GM23338 (cell line): ENCODE data around the gene ILF2. TPM values are rescaled to one million over a fixed set of nuclear protein-coding genes. Genes with fewer than 3 reads are reported as not detected.

Source experiments
- ATAC-seq: fragments of 200-7000 bp; cut with Tn5 transposase; 3 replicates; pipeline ENCODE4 v1.9.1; 2020
- DNase-seq: peaks from one replicate; pipeline ENCODE4 v3.0.0-alpha.2; 2015; ENCODE audit warnings: low spot score
- H2AFZ ChIP-seq: fragments of 200-600 bp; sonication (generic); 2 replicates; pipeline ENCODE4 v1.8.0; 2016; ENCODE audit warnings: antibody characterized with exemption, mild to moderate bottlenecking, moderate library complexity
- H3F3A ChIP-seq: fragments of 200-600 bp; sonication (generic); replicated peaks from 2 replicates; pipeline ENCODE4 v1.8.0; 2017; ENCODE audit warnings: antibody characterized with exemption, mixed run types, low read depth
- H3K27ac ChIP-seq: fragments of 200-600 bp; sonication (generic); 2 replicates; pipeline ENCODE4 v1.6.1; 2016; ENCODE audit warnings: low read depth
- H3K27me3 ChIP-seq: fragments of 200-600 bp; sonication (generic); 2 replicates; pipeline ENCODE4 v1.8.0; 2016; ENCODE audit warnings: mild to moderate bottlenecking, mixed run types, moderate library complexity; ENCODE audit not compliant: insufficient read depth
- H3K36me3 ChIP-seq: fragments of 200-600 bp; sonication (generic); 2 replicates; pipeline ENCODE4 v1.8.0; 2016; ENCODE audit warnings: mild to moderate bottlenecking; ENCODE audit not compliant: insufficient read depth
- H3K4me1 ChIP-seq: fragments of 200-600 bp; sonication (generic); 2 replicates; pipeline ENCODE4 v1.8.0; 2016; ENCODE audit warnings: mild to moderate bottlenecking, moderate library complexity; ENCODE audit not compliant: insufficient read depth
- H3K4me2 ChIP-seq: fragments of 200-600 bp; sonication (generic); 2 replicates; pipeline ENCODE4 v1.7.1; 2017; ENCODE audit warnings: mixed run types
- H3K4me3 ChIP-seq: fragments of 200-600 bp; sonication (generic); 2 replicates; pipeline ENCODE4 v1.6.1; 2016; ENCODE audit warnings: mixed run types
- H3K79me2 ChIP-seq: fragments of 200-600 bp; sonication (generic); replicated peaks from 2 replicates; pipeline ENCODE4 v1.8.0; 2017; ENCODE audit warnings: mild to moderate bottlenecking; ENCODE audit not compliant: insufficient read depth
- H3K9me2 ChIP-seq: fragments of 200-600 bp; sonication (generic); 2 replicates; pipeline ENCODE4 v1.8.0; 2017; ENCODE audit not compliant: insufficient read depth
- H4K20me1 ChIP-seq: fragments of 200-600 bp; sonication (generic); replicated peaks from 2 replicates; pipeline ENCODE4 v1.8.0; 2017; ENCODE audit warnings: mild to moderate bottlenecking; ENCODE audit not compliant: insufficient read depth
- H3K27ac Mint-ChIP-seq: 2 replicates; pipeline ENCODE4 v1.8.0; 2020; ENCODE audit warnings: inconsistent platforms, mild to moderate bottlenecking, moderate library complexity, mixed read lengths
- H3K27me3 Mint-ChIP-seq: 3 replicates; pipeline ENCODE4 v1.8.0; 2022; ENCODE audit warnings: low read depth, mild to moderate bottlenecking, moderate library complexity, mixed read lengths, inconsistent platforms; ENCODE audit not compliant: insufficient read depth, poor library complexity
- H3K36me3 Mint-ChIP-seq: 3 replicates; pipeline ENCODE4 v1.8.0; 2021; ENCODE audit warnings: low read depth, mild to moderate bottlenecking, inconsistent platforms, moderate library complexity, mixed read lengths
- H3K4me1 Mint-ChIP-seq: 3 replicates; pipeline ENCODE4 v1.8.0; 2020; ENCODE audit warnings: mild to moderate bottlenecking, inconsistent platforms, mixed read lengths
- H3K4me3 Mint-ChIP-seq: 3 replicates; pipeline ENCODE4 v1.8.0; 2021; ENCODE audit warnings: moderate library complexity, mild to moderate bottlenecking, inconsistent platforms, mixed read lengths
- H3K9me3 Mint-ChIP-seq: 3 replicates; pipeline ENCODE4 v1.8.0; 2020; ENCODE audit warnings: moderate library complexity, mild to moderate bottlenecking, inconsistent platforms, mixed read lengths
- CREB1 ChIP-seq: fragments of 250-450 bp; sonication (Bioruptor Pico); IDR thresholded peaks from 2 replicates; pipeline ENCODE4 v1.5.0; 2020; ENCODE audit warnings: low read depth, mild to moderate bottlenecking, moderate library complexity
- CTCF ChIP-seq, 2 experiments: fragments of 200-600 bp in 1 of 2; sonication (generic) in 1 of 2; conservative IDR thresholded peaks; 2 replicates each; pipeline versions ENCODE4 v1.5.1 to v1.6.1; 2016 to 2017; ENCODE audit warnings: antibody characterized with exemption in 2 of 2, low read depth in 2 of 2, mild to moderate bottlenecking in 2 of 2, moderate library complexity in 1 of 2
- ETS1 ChIP-seq: IDR thresholded peaks from 2 replicates; pipeline ENCODE4 v1.6.1; 2016; ENCODE audit warnings: antibody characterized with exemption
- EZH2 ChIP-seq: fragments of 200-600 bp; sonication (generic); IDR thresholded peaks from one replicate; pipeline ENCODE4 v1.8.0; 2017; ENCODE audit warnings: antibody characterized with exemption, mild to moderate bottlenecking, low read depth; ENCODE audit not compliant: unreplicated experiment
- EZH2phosphoT487 ChIP-seq: fragments of 200-600 bp; sonication (generic); IDR thresholded peaks from one replicate; pipeline ENCODE4 v1.8.1; 2018; ENCODE audit warnings: antibody characterized with exemption; ENCODE audit not compliant: unreplicated experiment
- JUNB ChIP-seq: IDR thresholded peaks from one replicate; pipeline ENCODE4 v1.6.1; 2016; ENCODE audit warnings: antibody characterized with exemption; ENCODE audit not compliant: unreplicated experiment
- NANOG ChIP-seq: IDR thresholded peaks from 2 replicates; pipeline ENCODE4 v1.6.1; 2016; ENCODE audit warnings: antibody characterized with exemption, borderline replicate concordance
- POLR2AphosphoS5 ChIP-seq: IDR thresholded peaks from 2 replicates; pipeline ENCODE4 v1.6.1; 2016; ENCODE audit warnings: antibody characterized with exemption, low read depth
- REST ChIP-seq: IDR thresholded peaks from one replicate; pipeline ENCODE4 v1.6.1; 2018; ENCODE audit warnings: antibody characterized with exemption; ENCODE audit not compliant: unreplicated experiment
- STAT1 ChIP-seq: IDR thresholded peaks from one replicate; pipeline ENCODE4 v1.6.1; 2016; ENCODE audit warnings: antibody characterized with exemption; ENCODE audit not compliant: unreplicated experiment
- ZNF114 ChIP-seq: fragments of 250-450 bp; sonication (Bioruptor Pico); IDR thresholded peaks from 2 replicates; pipeline ENCODE4 v1.5.0; 2020; ENCODE audit warnings: mild to moderate bottlenecking, moderate library complexity
- ZNF331 ChIP-seq: fragments of 250-450 bp; sonication (Bioruptor Pico); IDR thresholded peaks from 2 replicates; pipeline ENCODE4 v1.5.0; 2020; ENCODE audit warnings: low read depth, mild to moderate bottlenecking, moderate library complexity
- polyA plus RNA-seq: library from polyadenylated mRNA; unstranded; fragments of >200 nt; fragmentation: Nextera tagmentation; extraction: Ambion mirVana; gene quantifications from 2 replicates; pipeline ENCODE4 v1.2.1, GENCODE V29; 2016
- total RNA-seq: library from RNA; depleted of rRNA; stranded (reverse); fragments of >200 nt; shearing (Covaris generic); gene quantifications from 2 replicates; pipeline ENCODE4 v1.2.3, GENCODE V29; 2014
- TF ChIP-seq, protein P1 (sequence below): fragments of 250-450 bp; sonication (Bioruptor Pico); IDR thresholded peaks from 2 replicates; pipeline ENCODE4 v1.5.0; 2020; ENCODE audit warnings: mild to moderate bottlenecking, moderate library complexity

ILF2 gene
- total and polyA plus RNA-seq, 2 experiments from 2014 or later = 214 to 337 TPM

- Histone ChIP-seq H3K4me2 (peak overlapping the region; percentile 69), H4K20me1 (no peaks in the 10 kb centered on the region), H3K27me3 (no peaks in the 10 kb centered on the region), H3F3A (no peaks in the 10 kb centered on the region; the same call in 1 of the 2 replicates), H3K79me2 (no peaks in the 10 kb centered on the region), H3K36me3 (no peaks in the 10 kb centered on the region), H3K27ac (no peak overlapping the region), H2AFZ (peak overlapping the region; percentile 85), H3K4me3 (0 out of 2 replicates have a peak overlapping the region, but pooled peaks have one; percentile 28), H3K4me1 (peaks cover 31% of the 10 kb centered on the region), H3K9me2 (no peaks in the 10 kb centered on the region)
- ATAC-seq (no peak; the same call in 2 of the 3 replicates), DNase-seq (no peak)
- Mint-ChIP-seq H3K36me3 (no peaks in the 10 kb centered on the region; the same call in 2 of the 3 replicates), H3K27ac (no peak overlapping the region; the same call in 1 of the 2 replicates), H3K9me3 (no peaks in the 10 kb centered on the region), H3K4me3 (peak overlapping the region; percentile 58), H3K27me3 (peaks cover 20% of the 10 kb centered on the region), H3K4me1 (peaks cover 58% of the 10 kb centered on the region)
- TF ChIP-seq EZH2 = no peak
- no peak for TF ChIP-seq NANOG
- TF ChIP-seq REST = no peak
- no peak for TF ChIP-seq ZNF331 (CRISPR knock-in tag)
- TF ChIP-seq JUNB = no peak
- TF ChIP-seq ZNF114 = no peak
- TF ChIP-seq STAT1 = no peak
- TF ChIP-seq CREB1 (CRISPR knock-in tag) = no peak
- no peak for TF ChIP-seq CTCF (conservative IDR thresholded peaks at IDR 0.05; ENCODE audit: low read depth in 2 of 2)
- no peak for TF ChIP-seq POLR2AphosphoS5
- no peak for TF ChIP-seq ETS1
- TF ChIP-seq EZH2phosphoT487 = no peak
- TF ChIP-seq, protein P1, sequence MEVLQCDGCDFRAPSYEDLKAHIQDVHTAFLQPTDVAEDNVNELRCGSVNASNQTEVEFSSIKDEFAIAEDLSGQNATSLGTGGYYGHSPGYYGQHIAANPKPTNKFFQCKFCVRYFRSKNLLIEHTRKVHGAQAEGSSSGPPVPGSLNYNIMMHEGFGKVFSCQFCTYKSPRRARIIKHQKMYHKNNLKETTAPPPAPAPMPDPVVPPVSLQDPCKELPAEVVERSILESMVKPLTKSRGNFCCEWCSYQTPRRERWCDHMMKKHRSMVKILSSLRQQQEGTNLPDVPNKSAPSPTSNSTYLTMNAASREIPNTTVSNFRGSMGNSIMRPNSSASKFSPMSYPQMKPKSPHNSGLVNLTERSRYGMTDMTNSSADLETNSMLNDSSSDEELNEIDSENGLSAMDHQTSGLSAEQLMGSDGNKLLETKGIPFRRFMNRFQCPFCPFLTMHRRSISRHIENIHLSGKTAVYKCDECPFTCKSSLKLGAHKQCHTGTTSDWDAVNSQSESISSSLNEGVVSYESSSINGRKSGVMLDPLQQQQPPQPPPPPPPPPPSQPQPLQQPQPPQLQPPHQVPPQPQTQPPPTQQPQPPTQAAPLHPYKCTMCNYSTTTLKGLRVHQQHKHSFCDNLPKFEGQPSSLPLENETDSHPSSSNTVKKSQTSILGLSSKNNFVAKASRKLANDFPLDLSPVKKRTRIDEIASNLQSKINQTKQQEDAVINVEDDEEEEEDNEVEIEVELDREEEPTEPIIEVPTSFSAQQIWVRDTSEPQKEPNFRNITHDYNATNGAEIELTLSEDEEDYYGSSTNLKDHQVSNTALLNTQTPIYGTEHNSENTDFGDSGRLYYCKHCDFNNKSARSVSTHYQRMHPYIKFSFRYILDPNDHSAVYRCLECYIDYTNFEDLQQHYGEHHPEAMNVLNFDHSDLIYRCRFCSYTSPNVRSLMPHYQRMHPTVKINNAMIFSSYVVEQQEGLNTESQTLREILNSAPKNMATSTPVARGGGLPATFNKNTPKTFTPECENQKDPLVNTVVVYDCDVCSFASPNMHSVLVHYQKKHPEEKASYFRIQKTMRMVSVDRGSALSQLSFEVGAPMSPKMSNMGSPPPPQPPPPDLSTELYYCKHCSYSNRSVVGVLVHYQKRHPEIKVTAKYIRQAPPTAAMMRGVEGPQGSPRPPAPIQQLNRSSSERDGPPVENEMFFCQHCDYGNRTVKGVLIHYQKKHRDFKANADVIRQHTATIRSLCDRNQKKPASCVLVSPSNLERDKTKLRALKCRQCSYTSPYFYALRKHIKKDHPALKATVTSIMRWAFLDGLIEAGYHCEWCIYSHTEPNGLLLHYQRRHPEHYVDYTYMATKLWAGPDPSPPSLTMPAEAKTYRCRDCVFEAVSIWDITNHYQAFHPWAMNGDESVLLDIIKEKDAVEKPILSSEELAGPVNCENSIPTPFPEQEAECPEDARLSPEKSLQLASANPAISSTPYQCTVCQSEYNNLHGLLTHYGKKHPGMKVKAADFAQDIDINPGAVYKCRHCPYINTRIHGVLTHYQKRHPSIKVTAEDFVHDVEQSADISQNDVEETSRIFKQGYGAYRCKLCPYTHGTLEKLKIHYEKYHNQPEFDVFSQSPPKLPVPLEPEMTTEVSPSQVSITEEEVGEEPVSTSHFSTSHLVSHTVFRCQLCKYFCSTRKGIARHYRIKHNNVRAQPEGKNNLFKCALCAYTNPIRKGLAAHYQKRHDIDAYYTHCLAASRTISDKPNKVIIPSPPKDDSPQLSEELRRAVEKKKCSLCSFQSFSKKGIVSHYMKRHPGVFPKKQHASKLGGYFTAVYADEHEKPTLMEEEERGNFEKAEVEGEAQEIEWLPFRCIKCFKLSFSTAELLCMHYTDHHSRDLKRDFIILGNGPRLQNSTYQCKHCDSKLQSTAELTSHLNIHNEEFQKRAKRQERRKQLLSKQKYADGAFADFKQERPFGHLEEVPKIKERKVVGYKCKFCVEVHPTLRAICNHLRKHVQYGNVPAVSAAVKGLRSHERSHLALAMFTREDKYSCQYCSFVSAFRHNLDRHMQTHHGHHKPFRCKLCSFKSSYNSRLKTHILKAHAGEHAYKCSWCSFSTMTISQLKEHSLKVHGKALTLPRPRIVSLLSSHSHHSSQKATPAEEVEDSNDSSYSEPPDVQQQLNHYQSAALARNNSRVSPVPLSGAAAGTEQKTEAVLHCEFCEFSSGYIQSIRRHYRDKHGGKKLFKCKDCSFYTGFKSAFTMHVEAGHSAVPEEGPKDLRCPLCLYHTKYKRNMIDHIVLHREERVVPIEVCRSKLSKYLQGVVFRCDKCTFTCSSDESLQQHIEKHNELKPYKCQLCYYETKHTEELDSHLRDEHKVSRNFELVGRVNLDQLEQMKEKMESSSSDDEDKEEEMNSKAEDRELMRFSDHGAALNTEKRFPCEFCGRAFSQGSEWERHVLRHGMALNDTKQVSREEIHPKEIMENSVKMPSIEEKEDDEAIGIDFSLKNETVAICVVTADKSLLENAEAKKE (CRISPR knock-in tag) = no peak
Observed at GRCh38 chr1:153612111-153612754, 58.6 kb downstream of the ILF2 start.
